DND-41 (cell line): ENCODE data around the gene ATP11B.

Source experiments
- CTCF ChIP-seq: IDR thresholded peaks from 2 replicates; pipeline ENCODE4 v1.5.1; 2012; ENCODE audit warnings: borderline replicate concordance, low read length, moderate library complexity, mild to moderate bottlenecking; ENCODE audit not compliant: poor library complexity, severe bottlenecking; ENCODE audit errors: extremely low read depth
- EZH2 ChIP-seq: IDR thresholded peaks from 3 replicates; pipeline ENCODE4 v1.6.1; 2012; ENCODE audit warnings: borderline replicate concordance, low read depth, mild to moderate bottlenecking, moderate library complexity, low read length, inconsistent platforms; ENCODE audit not compliant: severe bottlenecking

GRCh38 chr3:182792901-182793662 lies at the start of gene ATP11B:
- no peak for TF ChIP-seq CTCF
- no peak for TF ChIP-seq EZH2
